Activated B cell treated with CpG ODN at 0.5 μM for 24 hours (primary cell): ENCODE measurements around the gene ARID5A. TPM values are rescaled to one million over a fixed set of nuclear protein-coding genes. Genes with fewer than 3 reads are reported as not detected.

ENCODE experiments used
- ATAC-seq: fragments of 200-7000 bp; cut with Tn5 transposase; one replicate; pipeline ENCODE4 v1.10.0; 2021; ENCODE audit warnings: low read depth, mild to moderate bottlenecking, moderate library complexity
- CTCF ChIA-PET: fragments of 350-600 bp; sonication (Branson Sonifier 250); formaldehyde crosslinking; loops from one replicate; lab custom pipeline; 2021; ENCODE audit warnings: antibody characterized with exemption; lab: Charles Lee
- POLR2A ChIA-PET: fragments of 350-600 bp; sonication (Branson Sonifier 250); formaldehyde crosslinking; loops from one replicate; lab custom pipeline; 2021; ENCODE audit warnings: antibody characterized with exemption; lab: Charles Lee
- DNase-seq: peaks from one replicate; pipeline ENCODE4 v3.0.0; 2022
- H3K27ac Mint-ChIP-seq: one replicate; pipeline ENCODE4 v1.8.0; 2020; ENCODE audit warnings: mixed read lengths
- H3K27me3 Mint-ChIP-seq: one replicate; pipeline ENCODE4 v1.8.0; 2021; ENCODE audit warnings: mixed read lengths
- H3K36me3 Mint-ChIP-seq: one replicate; pipeline ENCODE4 v1.8.0; 2021; ENCODE audit warnings: low read depth, mixed read lengths
- H3K4me1 Mint-ChIP-seq: one replicate; pipeline ENCODE4 v1.8.0; 2021; ENCODE audit warnings: mixed read lengths
- H3K4me3 Mint-ChIP-seq: one replicate; pipeline ENCODE4 v1.8.0; 2020; ENCODE audit warnings: mild to moderate bottlenecking, mixed read lengths
- H3K9me3 Mint-ChIP-seq: one replicate; pipeline ENCODE4 v1.8.0; 2020; ENCODE audit warnings: mixed read lengths
- CTCF ChIP-seq: fragments of 200-600 bp; IDR thresholded peaks from one replicate; pipeline ENCODE4 v1.8.0; 2022; ENCODE audit warnings: antibody characterized with exemption, mild to moderate bottlenecking
- intact Hi-C: fragments of 100-400 bp; cut with micrococcal nuclease; formaldehyde crosslinking; loops from one replicate; pipeline ENCODE4 v1.15.1; 2024
- total RNA-seq: library from RNA; stranded (reverse); gene quantifications from 2 replicates; pipeline ENCODE4 v1.2.3, GENCODE V29; 2022

The ARID5A gene
- total RNA-seq, 1 donor from 2014 or later, result 83.5 TPM

- CTCF ChIA-PET, result interaction anchor here (1.2 to 2.8 kb wide), 2 partner anchors 99 to 103 kb away, joined by 4 to 12 read pairs; no protein-coding TSS in a partner anchor
- no peak for DNase-seq
- intact Hi-C loops, result loop anchor here (10.0 kb wide), 1 partner anchor 482 kb away; no protein-coding TSS in a partner anchor
- POLR2A ChIA-PET, result no interaction called here
- no peak for ATAC-seq
- Mint-ChIP-seq H3K9me3 (no peaks in the 10 kb centered on the region), H3K4me3 (no peak overlapping the region), H3K27ac (no peak overlapping the region), H3K27me3 (peaks cover 7% of the 10 kb centered on the region), H3K36me3 (no peaks in the 10 kb centered on the region), H3K4me1 (peaks cover 34% of the 10 kb centered on the region)
- no peak for TF ChIP-seq CTCF
Measured at GRCh38 chr2:96506907-96507240, 29.7 kb upstream of the ARID5A start.

- POLR2A ChIA-PET, result interaction anchor here (2.1 to 2.2 kb wide), 2 partner anchors 20 to 100 kb away, joined by 6 to 7 read pairs; no protein-coding TSS in a partner anchor
- intact Hi-C loops, result loop anchor here (1.0 to 10.0 kb wide), 9 partner anchors 22 to 515 kb away; partner anchors contain the start of genes ARID5A, CIAO1 and SNRNP200
- peaks cover 7% of the 10 kb centered on the region for H3K27me3 Mint-ChIP-seq
- H3K27ac Mint-ChIP-seq, result no peak overlapping the region
- CTCF ChIA-PET, result interaction anchor here (0.6 to 5.8 kb wide), 12 partner anchors 11 to 486 kb away, joined by 3 to 78 read pairs (median 4); no protein-coding TSS in a partner anchor
- H3K9me3 Mint-ChIP-seq, result no peaks in the 10 kb centered on the region
- peak; percentile 96 for TF ChIP-seq CTCF
- H3K4me3 Mint-ChIP-seq, result peak overlapping the region; percentile 73
- ATAC-seq (peak; percentile 93), DNase-seq (peak; percentile 94)
- H3K36me3 Mint-ChIP-seq, result no peaks in the 10 kb centered on the region
- peaks cover 29% of the 10 kb centered on the region for H3K4me1 Mint-ChIP-seq
Measured at GRCh38 chr2:96507957-96508520, 28.5 kb upstream of the ARID5A start.

DNA sequence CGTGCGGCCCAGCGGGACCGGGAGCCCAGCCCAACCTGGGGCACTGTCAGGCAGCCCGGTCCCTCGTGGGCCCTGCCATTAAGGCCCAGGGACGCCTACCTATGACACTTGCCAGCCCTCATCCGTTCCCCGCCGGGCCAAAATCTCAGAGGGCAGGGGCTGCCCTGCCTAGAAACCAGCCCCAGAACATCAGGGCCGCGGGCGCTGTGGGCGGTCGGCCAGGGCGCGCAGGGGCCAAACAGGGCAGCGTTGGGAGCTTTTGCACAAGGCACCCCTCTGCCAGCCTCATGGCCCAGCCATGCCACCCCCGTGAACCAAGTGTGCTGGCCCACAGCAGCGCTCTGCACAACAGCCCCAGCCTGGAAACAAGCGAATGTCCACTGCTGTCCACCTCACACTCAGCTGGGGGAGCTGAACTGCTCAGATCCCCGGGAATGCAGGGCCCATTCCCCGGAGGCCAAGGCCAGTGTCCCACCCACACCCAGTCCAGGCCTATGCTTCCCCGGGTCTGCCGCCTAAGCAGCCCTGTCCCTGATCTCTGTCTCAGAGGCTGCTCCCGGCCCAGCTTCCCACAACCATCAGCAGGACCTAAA lies 27.9 kb upstream of the ARID5A start:
- H3K27ac Mint-ChIP-seq, result no peak overlapping the region
- H3K4me1 Mint-ChIP-seq, result peaks cover 25% of the 10 kb centered on the region
- ATAC-seq, result no peak
- no peaks in the 10 kb centered on the region for H3K36me3 Mint-ChIP-seq
- CTCF ChIA-PET, result interaction anchor here (0.6 to 5.8 kb wide), 17 partner anchors 10 to 486 kb away, joined by 3 to 78 read pairs (median 5); partner anchors contain the start of gene ASTL
- H3K27me3 Mint-ChIP-seq, result peaks cover 7% of the 10 kb centered on the region
- H3K4me3 Mint-ChIP-seq, result peak overlapping the region; percentile 65
- no peak for DNase-seq
- no peaks in the 10 kb centered on the region for H3K9me3 Mint-ChIP-seq
- intact Hi-C loops, result loop anchor here (1.0 to 10.0 kb wide), 12 partner anchors 19 to 516 kb away; partner anchors contain the start of genes ARID5A, CIAO1 and SNRNP200
- TF ChIP-seq CTCF, result no peak
- POLR2A ChIA-PET, result interaction anchor here (0.8 to 2.2 kb wide), 3 partner anchors 19 to 100 kb away, joined by 3 to 7 read pairs (median 6); no protein-coding TSS in a partner anchor

- Mint-ChIP-seq H3K36me3 (no peaks in the 10 kb centered on the region), H3K4me1 (peaks cover 25% of the 10 kb centered on the region), H3K27me3 (peaks cover 7% of the 10 kb centered on the region), H3K9me3 (no peaks in the 10 kb centered on the region), H3K27ac (no peak overlapping the region), H3K4me3 (peak overlapping the region; percentile 65)
- intact Hi-C loops, result loop anchor here (1.0 to 10.0 kb wide), 7 partner anchors 18 to 516 kb away; partner anchors contain the start of genes ARID5A and CIAO1
- ATAC-seq (peak; percentile 67), DNase-seq (peak; percentile 73)
- ChIA-PET CTCF (interaction anchor here (0.7 to 5.8 kb wide), 15 partner anchors 9 to 487 kb away, joined by 3 to 78 read pairs (median 5); partner anchors contain the start of gene ASTL), POLR2A (interaction anchor here (0.8 to 2.2 kb wide), 6 partner anchors 19 to 203 kb away, joined by 3 to 7 read pairs (median 4); no protein-coding TSS in a partner anchor)
- TF ChIP-seq CTCF, result peak; percentile 23
Measured at GRCh38 chr2:96509114-96509846, 27.3 kb upstream of the ARID5A start.
